Naive thymus-derived CD8-positive, alpha-beta T cell (primary cell): ENCODE results near the gene SIGLECL1. TPM values are rescaled to one million over a fixed set of nuclear protein-coding genes. Genes with fewer than 3 reads are reported as not detected.
"Not testable (repeated sequence)": the region's sequence is repeated elsewhere in the genome, so short reads cannot be mapped to it uniquely, and the experiment has no call there.

Experiments
- ATAC-seq, 2 donors: fragments of 150-1000 bp; cut with Tn5 transposase in 1 of 2; sonication (Bioruptor Pico), chemical (Tn5 transposase) in 1 of 2; 1 replicate in 1 of 2; 2 replicates in 1 of 2; pipeline ENCODE4 v1.10.0; 2021; ENCODE audit warnings: mild to moderate bottlenecking in 2 of 2, moderate library complexity in 2 of 2
- POLR2A ChIA-PET: fragments of 350-600 bp; sonication (Branson Sonifier 250); formaldehyde crosslinking; loops from one replicate; lab custom pipeline; 2021; ENCODE audit warnings: antibody characterized with exemption; lab: Charles Lee
- DNase-seq, 10 donors: peaks; one replicate each; pipeline versions ENCODE4 v3.0.0 to v3.0.0-alpha.2; 2020 to 2022
- H3K27ac Mint-ChIP-seq, 10 donors: one replicate each; pipeline ENCODE4 v1.8.0; 2020 to 2022; ENCODE audit warnings: mild to moderate bottlenecking in 10 of 10, mixed read lengths in 10 of 10, moderate library complexity in 4 of 10, inconsistent platforms in 1 of 10
- H3K27me3 Mint-ChIP-seq, 5 donors: one replicate each; pipeline ENCODE4 v1.8.0; 2021 to 2022; ENCODE audit warnings: mixed read lengths in 5 of 5
- H3K36me3 Mint-ChIP-seq, 3 donors: one replicate each; pipeline ENCODE4 v1.8.0; 2020 to 2022; ENCODE audit warnings: mixed read lengths in 3 of 3, mild to moderate bottlenecking in 2 of 3, inconsistent platforms in 1 of 3
- H3K4me1 Mint-ChIP-seq, 4 donors: one replicate each; pipeline ENCODE4 v1.8.0; 2021 to 2022; ENCODE audit warnings: mixed read lengths in 4 of 4
- H3K4me3 Mint-ChIP-seq, 10 donors: one replicate each; pipeline ENCODE4 v1.8.0; 2020 to 2022; ENCODE audit warnings: mild to moderate bottlenecking in 10 of 10, mixed read lengths in 10 of 10, moderate library complexity in 6 of 10, inconsistent platforms in 1 of 10
- H3K9me3 Mint-ChIP-seq, 9 donors: one replicate each; pipeline ENCODE4 v1.8.0; 2020 to 2022; ENCODE audit warnings: mixed read lengths in 9 of 9, mild to moderate bottlenecking in 3 of 9, inconsistent platforms in 1 of 9, moderate library complexity in 1 of 9
- polyA plus RNA-seq, 3 donors: library from polyadenylated mRNA; unstranded; fragments of 300-500 nt; fragmentation: Illumina TruSeq; gene quantifications; one replicate each; pipeline ENCODE4 v1.2.3, GENCODE V29; 2021
- total RNA-seq, 8 experiments: library from RNA in 2 of 8; stranded (reverse) in 2 of 8; gene quantifications; one replicate each; pipeline ENCODE4 v1.2.3 and lab custom pipeline; 2021 to 2026

Gene SIGLECL1
- not detected for total RNA-seq
- polyA plus RNA-seq, result not detected
- 0 reads per million in 6 experiments for total RNA-seq (lab: John Stamatoyannopoulos, UW)

- POLR2A ChIA-PET, result no interaction called here
- H3K4me1 Mint-ChIP-seq, result peaks cover 0 to 6% (median 4%) of the 10 kb centered on the region in 4 donors
- no peak within 1 kb of the TSS for H3K27ac Mint-ChIP-seq
Measured at GRCh38 chr19:51250786-51251467, at the start of gene SIGLECL1. SIGLECL1 (plus strand) TSS chr19:51251080; CDS start chr19:51264073, 12,993 bp downstream.

GRCh38 chr19:51201712-51202111, 49.2 kb upstream of the SIGLECL1 start:
- no peak overlapping the region for H3K27ac Mint-ChIP-seq
- no peak for DNase-seq
- no peaks in the 10 kb centered on the region for H3K36me3 Mint-ChIP-seq
- no peak overlapping the region for H3K4me3 Mint-ChIP-seq
- no peak for ATAC-seq
- POLR2A ChIA-PET, result no interaction called here
- H3K9me3 Mint-ChIP-seq, result peaks cover 0 to 2% (median 0%) of the 10 kb centered on the region in 9 donors
- H3K27me3 Mint-ChIP-seq, result peaks cover 6 to 34% (median 27%) of the 10 kb centered on the region in 5 donors
- peaks cover 0 to 3% (median 0%) of the 10 kb centered on the region in 4 donors for H3K4me1 Mint-ChIP-seq

More at GRCh38 chr19:51250786-51251467, at the start of gene SIGLECL1:
- DNase-seq (no peak), ATAC-seq (no peak)
- Mint-ChIP-seq H3K9me3 (no peaks in the 10 kb centered on the region), H3K27me3 (peaks cover 0 to 17% (median 4%) of the 10 kb centered on the region in 5 donors), H3K4me3 (no peak within 1 kb of the TSS), H3K36me3 (no peaks in the 10 kb centered on the region)

- no peak overlapping the region for H3K27ac Mint-ChIP-seq
- H3K27me3 Mint-ChIP-seq, result peaks cover 15 to 41% (median 36%) of the 10 kb centered on the region in 5 donors
- no peak overlapping the region for H3K4me3 Mint-ChIP-seq
- H3K9me3 Mint-ChIP-seq, result peaks cover 0 to 2% (median 0%) of the 10 kb centered on the region in 9 donors
- POLR2A ChIA-PET, result no interaction called here
- ATAC-seq (no peak), DNase-seq (no peak)
- H3K36me3 Mint-ChIP-seq, result no peaks in the 10 kb centered on the region
- H3K4me1 Mint-ChIP-seq, result peaks cover 0 to 5% (median 0%) of the 10 kb centered on the region in 4 donors
Measured at GRCh38 chr19:51203916-51204315, 47.0 kb upstream of the SIGLECL1 start.

- no peak for ATAC-seq
- Mint-ChIP-seq H3K4me1 (peaks cover 0 to 5% (median 0%) of the 10 kb centered on the region in 4 donors), H3K27ac (no peak overlapping the region), H3K4me3 (no peak overlapping the region), H3K9me3 (peaks cover 0 to 2% (median 0%) of the 10 kb centered on the region in 9 donors), H3K36me3 (no peaks in the 10 kb centered on the region), H3K27me3 (peaks cover 16 to 42% (median 36%) of the 10 kb centered on the region in 5 donors)
- POLR2A ChIA-PET, result no interaction called here
- no peak for DNase-seq
Measured at GRCh38 chr19:51204321-51204720, 46.6 kb upstream of the SIGLECL1 start.

GRCh38 chr19:51207747-51208146, 43.1 kb upstream of the SIGLECL1 start:
- H3K27me3 Mint-ChIP-seq, result peaks cover 9 to 22% (median 14%) of the 10 kb centered on the region in 5 donors

GRCh38 chr19:51210191-51210784, 40.6 kb upstream of the SIGLECL1 start:
- Mint-ChIP-seq H3K4me3 (no peak overlapping the region), H3K27ac (no peak overlapping the region), H3K36me3 (no peaks in the 10 kb centered on the region), H3K9me3 (peaks cover 0 to 1% (median 0%) of the 10 kb centered on the region in 9 donors), H3K4me1 (peaks cover 0 to 2% (median 0%) of the 10 kb centered on the region in 4 donors), H3K27me3 (peaks cover 9 to 24% (median 14%) of the 10 kb centered on the region in 5 donors)
- DNase-seq (no peak), ATAC-seq (no peak)
- POLR2A ChIA-PET, result no interaction called here

More at GRCh38 chr19:51207747-51208146, 43.1 kb upstream of the SIGLECL1 start:
- H3K36me3 Mint-ChIP-seq, result no peaks in the 10 kb centered on the region
- H3K27ac Mint-ChIP-seq, result no peak overlapping the region
- DNase-seq (no peak), ATAC-seq (no peak)
- POLR2A ChIA-PET, result no interaction called here
- H3K4me1 Mint-ChIP-seq, result peaks cover 0 to 2% (median 0%) of the 10 kb centered on the region in 4 donors
- no peaks in the 10 kb centered on the region for H3K9me3 Mint-ChIP-seq
- no peak overlapping the region for H3K4me3 Mint-ChIP-seq

GRCh38 chr19:51210874-51211361, 40.0 kb upstream of the SIGLECL1 start:
- H3K4me1 Mint-ChIP-seq, POLR2A ChIA-PET: not testable (repeated sequence)
- H3K27me3 Mint-ChIP-seq, result peaks cover 9 to 30% (median 17%) of the 10 kb centered on the region in 5 donors

GRCh38 chr19:51211833-51212232, 39.0 kb upstream of the SIGLECL1 start:
- no peak overlapping the region for H3K4me3 Mint-ChIP-seq
- ATAC-seq (no peak), DNase-seq (no peak)
- H3K27me3 Mint-ChIP-seq, result peaks cover 9 to 39% (median 19%) of the 10 kb centered on the region in 5 donors
- H3K9me3 Mint-ChIP-seq, result peaks cover 0 to 1% (median 0%) of the 10 kb centered on the region in 9 donors
- peaks cover 0 to 4% (median 0%) of the 10 kb centered on the region in 3 donors for H3K36me3 Mint-ChIP-seq
- POLR2A ChIA-PET, result no interaction called here
- H3K4me1 Mint-ChIP-seq, result peaks cover 0 to 2% (median 0%) of the 10 kb centered on the region in 4 donors
- H3K27ac Mint-ChIP-seq, result no peak overlapping the region

More at GRCh38 chr19:51210874-51211361, 40.0 kb upstream of the SIGLECL1 start:
- not testable (repeated sequence) for ATAC-seq, DNase-seq, H3K36me3 Mint-ChIP-seq, H3K9me3 Mint-ChIP-seq, H3K27ac Mint-ChIP-seq
- peak overlapping the region in 1 of 10 donors; percentile 57 for H3K4me3 Mint-ChIP-seq

- Mint-ChIP-seq H3K4me3 (no peak overlapping the region), H3K36me3 (peaks cover 0 to 7% (median 0%) of the 10 kb centered on the region in 3 donors), H3K9me3 (peaks cover 0 to 3% (median 0%) of the 10 kb centered on the region in 9 donors), H3K27ac (no peak overlapping the region), H3K27me3 (peaks cover 7 to 45% (median 33%) of the 10 kb centered on the region in 5 donors), H3K4me1 (peaks cover 0 to 2% (median 0%) of the 10 kb centered on the region in 4 donors)
- DNase-seq (no peak), ATAC-seq (no peak)
- POLR2A ChIA-PET, result no interaction called here
Measured at GRCh38 chr19:51219307-51219706, 31.6 kb upstream of the SIGLECL1 start.

GRCh38 chr19:51219971-51220370, 30.9 kb upstream of the SIGLECL1 start:
- Mint-ChIP-seq H3K27me3 (peaks cover 7 to 48% (median 34%) of the 10 kb centered on the region in 5 donors), H3K27ac (no peak overlapping the region), H3K4me1 (peaks cover 0 to 2% (median 0%) of the 10 kb centered on the region in 4 donors), H3K9me3 (peaks cover 0 to 3% (median 0%) of the 10 kb centered on the region in 9 donors), H3K36me3 (peaks cover 0 to 7% (median 0%) of the 10 kb centered on the region in 3 donors), H3K4me3 (no peak overlapping the region)
- no peak for DNase-seq
- no peak for ATAC-seq
- POLR2A ChIA-PET, result no interaction called here

- peaks cover 0 to 2% (median 0%) of the 10 kb centered on the region in 4 donors for H3K4me1 Mint-ChIP-seq
- peaks cover 11 to 56% (median 36%) of the 10 kb centered on the region in 5 donors for H3K27me3 Mint-ChIP-seq
- H3K27ac Mint-ChIP-seq, result no peak overlapping the region
- POLR2A ChIA-PET, result no interaction called here
- no peak for DNase-seq
- H3K36me3 Mint-ChIP-seq, result peaks cover 0 to 7% (median 0%) of the 10 kb centered on the region in 3 donors
- H3K4me3 Mint-ChIP-seq, result no peak overlapping the region
- H3K9me3 Mint-ChIP-seq, result peaks cover 0 to 3% (median 0%) of the 10 kb centered on the region in 9 donors
- no peak for ATAC-seq
Measured at GRCh38 chr19:51220996-51221395, 29.9 kb upstream of the SIGLECL1 start.

- H3K4me3 Mint-ChIP-seq, result no peak overlapping the region
- ATAC-seq (no peak), DNase-seq (no peak)
- H3K27ac Mint-ChIP-seq, result no peak overlapping the region
- no peaks in the 10 kb centered on the region for H3K9me3 Mint-ChIP-seq
- H3K27me3 Mint-ChIP-seq, result peaks cover 18 to 66% (median 41%) of the 10 kb centered on the region in 5 donors
- H3K4me1 Mint-ChIP-seq, result no peaks in the 10 kb centered on the region
- POLR2A ChIA-PET, result no interaction called here
- H3K36me3 Mint-ChIP-seq, result no peaks in the 10 kb centered on the region
Measured at GRCh38 chr19:51224163-51224641, 26.7 kb upstream of the SIGLECL1 start.
